ENCODE data around the gene DOHH. TPM values are rescaled to one million over a fixed set of nuclear protein-coding genes. Genes with fewer than 3 reads are reported as not detected.
A peak's percentile ranks its signal among the peaks of the same experiment; 100 is the strongest.

The DOHH gene
- total and polyA plus RNA-seq, 9 of the 15 experiments (the other 6 are each of a cell fraction or from before 2014, with no cell fraction given): 0.14 to 47.2 (median 5.1) TPM

GRCh38 chr19:3505598-3506383, 5.3 kb upstream of the DOHH start, which contains the start of gene FZR1 (continued):
- peak; percentile 83 for TF ChIP-seq VEZF1 (CRISPR knock-in tag; IDR thresholded peaks at IDR 0.05)
- no peak; the same call in 1 of the 2 replicates for TF ChIP-seq TCF3 (CRISPR knock-in tag; IDR thresholded peaks at IDR 0.05)
- peak; percentile 56 for TF ChIP-seq POLR2B (IDR thresholded peaks at IDR 0.05; ENCODE audit: low read depth, partially characterized antibody)
- peak in 1 of 2 experiments; percentile 80; a peak in 1 of 4 replicates for TF ChIP-seq MAZ (CRISPR knock-in tag; conservative IDR thresholded peaks at IDR 0.05 in 1 of 2, IDR thresholded peaks at IDR 0.05 in 1 of 2)
- TF ChIP-seq IFI16 (CRISPR knock-in tag; IDR thresholded peaks at IDR 0.05): no peak
- 0 out of 4 replicates have a peak, but pooled peaks of 1 of the 2 experiments have one; percentile 77 for TF ChIP-seq FOXA3 (CRISPR knock-in tag; conservative IDR thresholded peaks at IDR 0.05 in 1 of 2, IDR thresholded peaks at IDR 0.05 in 1 of 2)
- peak; percentile 96 for TF ChIP-seq GABPA (tag; conservative IDR thresholded peaks at IDR 0.05; ENCODE audit: low read depth)
- no peak for TF ChIP-seq PRPF4 (IDR thresholded peaks at IDR 0.05; ENCODE audit: insufficient read depth, low read depth, low read length, poor library complexity, severe bottlenecking)
- peak; percentile 85 for TF ChIP-seq RBM22 (IDR thresholded peaks at IDR 0.05; ENCODE audit: low read depth, low read length, poor library complexity, severe bottlenecking)
- TF ChIP-seq TCF7 (IDR thresholded peaks at IDR 0.05; ENCODE audit: borderline replicate concordance): 0 out of 2 replicates have a peak, but pooled peaks have one; percentile 24
- TF ChIP-seq POU5F1 (IDR thresholded peaks at IDR 0.05; ENCODE audit: borderline replicate concordance, low read depth, low read length, partially characterized antibody): peak; percentile 48
- TF ChIP-seq ZNF165 (CRISPR knock-in tag; IDR thresholded peaks at IDR 0.05; ENCODE audit: borderline replicate concordance): no peak
- TF ChIP-seq SETDB1 (IDR thresholded peaks at IDR 0.05; ENCODE audit: low read length): peak; percentile 42
- TF ChIP-seq DIDO1 (tag; IDR thresholded peaks at IDR 0.05; ENCODE audit: low read depth): no peak
- TF ChIP-seq CHCHD3 (CRISPR knock-in tag; IDR thresholded peaks at IDR 0.05): 0 out of 2 replicates have a peak, but pooled peaks have one; percentile 28
- no peak for TF ChIP-seq TAF9B (IDR thresholded peaks at IDR 0.05; ENCODE audit: partially characterized antibody)
- TF ChIP-seq ASH1L (IDR thresholded peaks at IDR 0.05; ENCODE audit: borderline replicate concordance, low read depth, partially characterized antibody): peak; percentile 67
- TF ChIP-seq EP400 (IDR thresholded peaks at IDR 0.05): peak; percentile 91
